Measurements from ENCODE around the gene GLCCI1.

Gene GLCCI1

GRCh38 chr7:8015100-8015745, 46.6 kb downstream of the GLCCI1 start:
- Histone ChIP-seq H3F3A (ENCODE audit: insufficient read depth) (no peaks in the 10 kb centered on the region), H3K4me2 (ENCODE audit: low read depth, low read length, poor library complexity, severe bottlenecking) (no peak overlapping the region), H3K27me3 (ENCODE audit: low read length) (no peaks in the 10 kb centered on the region), H3K36me3 (ENCODE audit: low read length) (no peaks in the 10 kb centered on the region; the same call in 1 of the 2 replicates), H3K4me3 (ENCODE audit: insufficient read depth, low read length, poor library complexity, severe bottlenecking) (no peak overlapping the region), H3K27ac (ENCODE audit: low read depth, low read length) (no peak overlapping the region), H3K9me3 (ENCODE audit: insufficient read depth, low read length) (no peaks in the 10 kb centered on the region), H3K9me2 (replicated peaks; ENCODE audit: insufficient read depth, low read length) (no peaks in the 10 kb centered on the region), H3K9ac (ENCODE audit: low read length) (no peak overlapping the region), H4K20me1 (ENCODE audit: low read depth, low read length) (no peaks in the 10 kb centered on the region), H2AFZ (ENCODE audit: low read depth, low read length, severe bottlenecking) (no peak overlapping the region), H3K79me2 (ENCODE audit: insufficient read depth, low read length) (no peaks in the 10 kb centered on the region)
- no peak for TF ChIP-seq EZH2phosphoT487 (conservative IDR thresholded peaks at IDR 0.05; ENCODE audit: low read length)
- no peak for TF ChIP-seq CTCF (IDR thresholded peaks at IDR 0.05; ENCODE audit: insufficient read depth, low read length, poor library complexity, severe bottlenecking)

- H3K9me2 ChIP-seq (replicated peaks; ENCODE audit: insufficient read depth, low read length), result no peaks in the 10 kb centered on the region
- no peaks in the 10 kb centered on the region for H3K79me2 ChIP-seq (ENCODE audit: insufficient read depth, low read length)
- no peak overlapping the region for H3K4me3 ChIP-seq (ENCODE audit: insufficient read depth, low read length, poor library complexity, severe bottlenecking)
- no peaks in the 10 kb centered on the region for H3F3A ChIP-seq (ENCODE audit: insufficient read depth)
- H3K9me3 ChIP-seq (ENCODE audit: insufficient read depth, low read length), result no peaks in the 10 kb centered on the region
- no peak overlapping the region for H2AFZ ChIP-seq (ENCODE audit: low read depth, low read length, severe bottlenecking)
- no peaks in the 10 kb centered on the region for H3K27me3 ChIP-seq (ENCODE audit: low read length)
- no peak for TF ChIP-seq EZH2phosphoT487 (conservative IDR thresholded peaks at IDR 0.05; ENCODE audit: low read length)
- TF ChIP-seq CTCF (IDR thresholded peaks at IDR 0.05; ENCODE audit: insufficient read depth, low read length, poor library complexity, severe bottlenecking), result no peak
- no peak overlapping the region for H3K9ac ChIP-seq (ENCODE audit: low read length)
- H3K4me2 ChIP-seq (ENCODE audit: low read depth, low read length, poor library complexity, severe bottlenecking), result no peak overlapping the region
- H3K27ac ChIP-seq (ENCODE audit: low read depth, low read length), result no peak overlapping the region
- no peaks in the 10 kb centered on the region for H4K20me1 ChIP-seq (ENCODE audit: low read depth, low read length)
- H3K36me3 ChIP-seq (ENCODE audit: low read length), result no peaks in the 10 kb centered on the region; the same call in 1 of the 2 replicates
Measured at GRCh38 chr7:8015746-8016120, 47.1 kb downstream of the GLCCI1 start.

GRCh38 chr7:8017423-8017822, 48.8 kb downstream of the GLCCI1 start:
- no peaks in the 10 kb centered on the region for H3K9me3 ChIP-seq (ENCODE audit: insufficient read depth, low read length)
- H3K9me2 ChIP-seq (replicated peaks; ENCODE audit: insufficient read depth, low read length), result no peaks in the 10 kb centered on the region
- no peaks in the 10 kb centered on the region for H3K27me3 ChIP-seq (ENCODE audit: low read length)
- no peak overlapping the region for H3K4me2 ChIP-seq (ENCODE audit: low read depth, low read length, poor library complexity, severe bottlenecking)
- no peak overlapping the region for H3K9ac ChIP-seq (ENCODE audit: low read length)
- H3K36me3 ChIP-seq (ENCODE audit: low read length), result no peaks in the 10 kb centered on the region; the same call in 1 of the 2 replicates
- H4K20me1 ChIP-seq (ENCODE audit: low read depth, low read length), result no peaks in the 10 kb centered on the region
- TF ChIP-seq CTCF (IDR thresholded peaks at IDR 0.05; ENCODE audit: insufficient read depth, low read length, poor library complexity, severe bottlenecking), result no peak
- H2AFZ ChIP-seq (ENCODE audit: low read depth, low read length, severe bottlenecking), result no peak overlapping the region
- no peak overlapping the region for H3K4me3 ChIP-seq (ENCODE audit: insufficient read depth, low read length, poor library complexity, severe bottlenecking)
- H3K79me2 ChIP-seq (ENCODE audit: insufficient read depth, low read length), result no peaks in the 10 kb centered on the region
- H3K27ac ChIP-seq (ENCODE audit: low read depth, low read length), result no peak overlapping the region
- H3F3A ChIP-seq (ENCODE audit: insufficient read depth), result no peaks in the 10 kb centered on the region
